ENCODE measurements around the gene BTN2A1.
A peak's percentile ranks its signal among the peaks of the same experiment; 100 is the strongest.
"Not testable (repeated sequence)": the region's sequence is repeated elsewhere in the genome, so short reads cannot be mapped to it uniquely, and the experiment has no call there.

BTN2A1 gene

GRCh38 chr6:26457806-26458688 is at the start of gene BTN2A1:
Gene BTN2A1 (plus strand): TSS chr6:26457955. CDS start chr6:26458637, 682 bp downstream.
- peak; percentile 92 for DNase-seq (ENCODE audit: low spot score)

GRCh38 chr6:26408828-26409730 is 48.7 kb upstream of the BTN2A1 start:
- DNase-seq (ENCODE audit: low spot score) = no peak

GRCh38 chr6:26411751-26412150 is 46.0 kb upstream of the BTN2A1 start:
- peak; percentile 15 for DNase-seq (ENCODE audit: low spot score)

- DNase-seq (ENCODE audit: low spot score) = no peak
These were observed 45.5 kb upstream of the BTN2A1 start for GRCh38 chr6:26412228-26412627.

GRCh38 chr6:26412954-26413353 is 44.8 kb upstream of the BTN2A1 start:
- no peak for DNase-seq (ENCODE audit: low spot score)

- DNase-seq (ENCODE audit: low spot score) = no peak
These were observed 43.5 kb upstream of the BTN2A1 start for GRCh38 chr6:26414281-26414680.

- DNase-seq (ENCODE audit: low spot score) = no peak
These were observed 42.6 kb upstream of the BTN2A1 start for GRCh38 chr6:26415036-26415614.

GRCh38 chr6:26415791-26416190 is 42.0 kb upstream of the BTN2A1 start:
- no peak for DNase-seq (ENCODE audit: low spot score)

- no peak for DNase-seq (ENCODE audit: low spot score)
These were observed 41.5 kb upstream of the BTN2A1 start for GRCh38 chr6:26416288-26416687.

GRCh38 chr6:26418077-26418476 is 39.7 kb upstream of the BTN2A1 start:
- DNase-seq (ENCODE audit: low spot score) = not testable (repeated sequence)

GRCh38 chr6:26418795-26419194 is 39.0 kb upstream of the BTN2A1 start:
- DNase-seq (ENCODE audit: low spot score) = not testable (repeated sequence)

GRCh38 chr6:26420688-26421171 is 37.0 kb upstream of the BTN2A1 start:
- peak; percentile 16 for DNase-seq (ENCODE audit: low spot score)

GRCh38 chr6:26421259-26422144 is 36.3 kb upstream of the BTN2A1 start:
- peak; percentile 93 for DNase-seq (ENCODE audit: low spot score)

GRCh38 chr6:26422329-26422728 is 35.4 kb upstream of the BTN2A1 start:
- DNase-seq (ENCODE audit: low spot score) = no peak

GRCh38 chr6:26426691-26427450 is 30.9 kb upstream of the BTN2A1 start:
- DNase-seq (ENCODE audit: low spot score) = no peak

GRCh38 chr6:26427451-26427809 is 30.3 kb upstream of the BTN2A1 start:
- no peak for DNase-seq (ENCODE audit: low spot score)

- no peak for DNase-seq (ENCODE audit: low spot score)
These were observed 29.5 kb upstream of the BTN2A1 start for GRCh38 chr6:26428206-26428605.

- DNase-seq (ENCODE audit: low spot score) = no peak
These were observed 27.0 kb upstream of the BTN2A1 start for GRCh38 chr6:26430787-26431186.

- DNase-seq (ENCODE audit: low spot score) = peak; percentile 68
These were observed 26.2 kb upstream of the BTN2A1 start for GRCh38 chr6:26431258-26432172.

Measured in AG20443 (cell line).